Caco-2 (cell line): ENCODE measurements around the gene FAM177A1. TPM values are rescaled to one million over a fixed set of nuclear protein-coding genes. Genes with fewer than 3 reads are reported as not detected.

Experiments used
- BruUV-seq: library from RNA; stranded (reverse); fragments of 400-500 nt; replicated peaks from 2 replicates; lab custom pipeline; 2021; lab: Mats Ljungman, UMichigan
- CTCF ChIA-PET: fragments of 300-600 bp; sonication (Branson Sonifier 250); formaldehyde crosslinking; loops from one replicate; lab custom pipeline; 2022; ENCODE audit warnings: antibody characterized with exemption; lab: Charles Lee
- POLR2A ChIA-PET: fragments of 300-600 bp; sonication (Branson Sonifier 250); formaldehyde crosslinking; loops from one replicate; lab custom pipeline; 2022; ENCODE audit warnings: antibody characterized with exemption; lab: Charles Lee
- DNase-seq, 2 experiments: peaks; one replicate each; pipeline versions ENCODE4 v3.0.0 to v3.0.0-alpha.2; 2020 to 2022
- H3K27me3 ChIP-seq: replicated peaks from 2 replicates; pipeline ENCODE4 v1.6.0; 2011; ENCODE audit warnings: low read length; ENCODE audit not compliant: control insufficient read depth, insufficient read depth
- H3K36me3 ChIP-seq: 2 replicates; pipeline ENCODE4 v1.5.1; 2011; ENCODE audit warnings: low read length; ENCODE audit not compliant: control insufficient read depth, insufficient read depth
- H3K4me1 ChIP-seq: fragments of 250-450 bp; sonication (Bioruptor Pico); 2 replicates; pipeline ENCODE4 v1.5.1; 2020; ENCODE audit warnings: mild to moderate bottlenecking
- H3K4me3 ChIP-seq: 2 replicates; pipeline ENCODE4 v1.5.1; 2011; ENCODE audit warnings: low read depth, mild to moderate bottlenecking, control low read depth, low read length
- H3K9me3 ChIP-seq: fragments of 250-450 bp; sonication (Bioruptor Pico); 2 replicates; pipeline ENCODE4 v1.5.1; 2020; ENCODE audit warnings: mild to moderate bottlenecking, moderate library complexity
- H3K27ac Mint-ChIP-seq: one replicate; pipeline ENCODE4 v1.8.0; 2022; ENCODE audit warnings: mixed read lengths; ENCODE audit not compliant: unreplicated experiment
- H3K27me3 Mint-ChIP-seq: one replicate; pipeline ENCODE4 v1.8.0; 2022; ENCODE audit warnings: mixed read lengths; ENCODE audit not compliant: insufficient read depth, unreplicated experiment
- H3K36me3 Mint-ChIP-seq: one replicate; pipeline ENCODE4 v1.8.0; 2022; ENCODE audit warnings: mild to moderate bottlenecking, mixed read lengths; ENCODE audit not compliant: insufficient read depth, unreplicated experiment
- H3K4me1 Mint-ChIP-seq: one replicate; pipeline ENCODE4 v1.8.0; 2022; ENCODE audit warnings: low read depth, mixed read lengths; ENCODE audit not compliant: unreplicated experiment
- H3K4me3 Mint-ChIP-seq: one replicate; pipeline ENCODE4 v1.8.0; 2022; ENCODE audit warnings: mild to moderate bottlenecking, moderate library complexity, mixed read lengths; ENCODE audit not compliant: unreplicated experiment
- H3K9me3 Mint-ChIP-seq: one replicate; pipeline ENCODE4 v1.8.0; 2022; ENCODE audit warnings: mixed read lengths; ENCODE audit not compliant: unreplicated experiment
- intact Hi-C: fragments of 100-400 bp; cut with micrococcal nuclease; formaldehyde crosslinking; loops from one replicate; pipeline ENCODE4 v1.10.0; 2022; ENCODE audit not compliant: unreplicated experiment
- total RNA-seq: library from RNA; stranded (reverse); gene quantifications from 2 replicates; pipeline ENCODE4 v1.2.3, GENCODE V29; 2022
- TF ChIP-seq, protein P1 (sequence below), 2 experiments: fragments of 200-600 bp in 1 of 2; IDR thresholded peaks; 1 replicate in 1 of 2; 2 replicates in 1 of 2; pipeline versions ENCODE4 v1.5.1 to v1.8.0; 2011 to 2022; ENCODE audit warnings: antibody characterized with exemption in 1 of 2, control low read depth in 1 of 2, inconsistent platforms in 1 of 2, low read depth in 1 of 2, low read length in 1 of 2, mild to moderate bottlenecking in 1 of 2, moderate library complexity in 1 of 2; ENCODE audit not compliant: insufficient read depth in 1 of 2, severe bottlenecking in 1 of 2, unreplicated experiment in 1 of 2

FAM177A1 gene
- total RNA-seq, 1 experiment from 2014 or later = 73.6 TPM

DNA sequence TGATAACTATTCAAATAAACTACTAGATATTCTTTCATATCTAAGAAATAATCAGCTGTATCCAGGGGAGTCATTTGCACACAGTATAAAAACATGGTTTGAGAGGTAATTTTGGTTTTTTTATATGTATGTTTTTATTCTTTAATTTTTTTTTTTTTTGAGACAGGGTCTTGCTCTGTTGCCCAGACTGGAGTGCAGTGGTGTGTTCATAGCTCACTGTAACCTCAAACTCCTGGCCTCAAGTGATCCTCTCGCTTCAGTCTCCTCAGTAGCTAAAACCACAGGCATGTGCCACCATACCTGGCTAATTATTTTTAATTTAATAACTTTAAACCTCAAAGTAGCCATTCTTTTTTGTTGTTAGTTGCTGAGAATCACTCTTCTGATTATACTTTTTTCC lies 78.1 kb downstream of the FAM177A1 start:
- TF ChIP-seq, protein P1, sequence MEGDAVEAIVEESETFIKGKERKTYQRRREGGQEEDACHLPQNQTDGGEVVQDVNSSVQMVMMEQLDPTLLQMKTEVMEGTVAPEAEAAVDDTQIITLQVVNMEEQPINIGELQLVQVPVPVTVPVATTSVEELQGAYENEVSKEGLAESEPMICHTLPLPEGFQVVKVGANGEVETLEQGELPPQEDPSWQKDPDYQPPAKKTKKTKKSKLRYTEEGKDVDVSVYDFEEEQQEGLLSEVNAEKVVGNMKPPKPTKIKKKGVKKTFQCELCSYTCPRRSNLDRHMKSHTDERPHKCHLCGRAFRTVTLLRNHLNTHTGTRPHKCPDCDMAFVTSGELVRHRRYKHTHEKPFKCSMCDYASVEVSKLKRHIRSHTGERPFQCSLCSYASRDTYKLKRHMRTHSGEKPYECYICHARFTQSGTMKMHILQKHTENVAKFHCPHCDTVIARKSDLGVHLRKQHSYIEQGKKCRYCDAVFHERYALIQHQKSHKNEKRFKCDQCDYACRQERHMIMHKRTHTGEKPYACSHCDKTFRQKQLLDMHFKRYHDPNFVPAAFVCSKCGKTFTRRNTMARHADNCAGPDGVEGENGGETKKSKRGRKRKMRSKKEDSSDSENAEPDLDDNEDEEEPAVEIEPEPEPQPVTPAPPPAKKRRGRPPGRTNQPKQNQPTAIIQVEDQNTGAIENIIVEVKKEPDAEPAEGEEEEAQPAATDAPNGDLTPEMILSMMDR (IDR thresholded peaks at IDR 0.05; ENCODE audit: insufficient read depth in 1 of 2, low read depth in 1 of 2, low read length in 1 of 2, severe bottlenecking in 1 of 2, unreplicated experiment in 1 of 2) = no peak
- Histone ChIP-seq H3K9me3 (no peaks in the 10 kb centered on the region), H3K27me3 (no peaks in the 10 kb centered on the region), H3K36me3 (no peaks in the 10 kb centered on the region), H3K4me1 (no peaks in the 10 kb centered on the region), H3K4me3 (no peak overlapping the region)
- Mint-ChIP-seq H3K4me1 (peaks cover 38% of the 10 kb centered on the region), H3K27ac (no peak overlapping the region), H3K27me3 (no peaks in the 10 kb centered on the region), H3K9me3 (no peaks in the 10 kb centered on the region), H3K36me3 (peaks cover 58% of the 10 kb centered on the region), H3K4me3 (no peak overlapping the region)
- CTCF ChIA-PET = no interaction called here
- intact Hi-C loops = loop anchor here (10.0 kb wide), 2 partner anchors 171 to 281 kb away; partner anchors contain the start of genes NFKBIA and PSMA6
- no peak for DNase-seq
- POLR2A ChIA-PET = interaction anchor here (0.8 kb wide), 1 partner anchor 78 kb away, joined by 4 read pairs; the partner anchor contains the start of gene FAM177A1
- BruUV-seq = no TSS peak

Other genes starting within 250 kb of the FAM177A1 start
- 26.1 and 29.6 TPM in 2 replicates for gene BAZ1A, start 170.9 kb upstream of the FAM177A1 start, total RNA-seq
- gene SRP54, start 63.3 kb upstream of the FAM177A1 start, total RNA-seq = 80.0 and 84.5 TPM in 2 replicates
- 23.3 and 25.2 TPM in 2 replicates for gene PPP2R3C, start 75.7 kb downstream of the FAM177A1 start, total RNA-seq
- gene PRORP, start 76.3 kb downstream of the FAM177A1 start, total RNA-seq = 34.5 and 36.3 TPM in 2 replicates
- 246 and 247 TPM in 2 replicates for gene PSMA6, start 246.1 kb downstream of the FAM177A1 start, total RNA-seq